ENCODE data around the gene OR4M1. TPM values are rescaled to one million over a fixed set of nuclear protein-coding genes. Genes with fewer than 3 reads are reported as not detected.

The OR4M1 gene
- total RNA-seq, 1 experiment from 2014 or later = not detected

Other genes with a start within 250 kb of the OR4M1 start
- gene OR11H2, start 59.6 kb upstream of the OR4M1 start, total RNA-seq (2021) = not detected in 2 replicates
- gene OR4Q3, start 29.9 kb upstream of the OR4M1 start, total RNA-seq (2021) = not detected in 2 replicates
- gene OR4N2, start 30.3 kb downstream of the OR4M1 start, total RNA-seq (2021) = not detected in 2 replicates
- gene OR4K2, start 101.6 kb downstream of the OR4M1 start, total RNA-seq (2021) = not detected in 2 replicates
- gene OR4K5, start 147.1 kb downstream of the OR4M1 start, total RNA-seq (2021) = not detected in 2 replicates
- gene OR4K1, start 157.4 kb downstream of the OR4M1 start, total RNA-seq (2021) = not detected in 2 replicates
- not detected in 2 replicates for gene OR4K15, start 202.1 kb downstream of the OR4M1 start, total RNA-seq (2021)
- gene OR4Q2, start 228.7 kb downstream of the OR4M1 start, total RNA-seq (2021) = not detected in 2 replicates
- not detected in 2 replicates for gene OR4K14, start 245.8 kb downstream of the OR4M1 start, total RNA-seq (2021)